Measurements from ENCODE around the gene LAMP2. TPM values are rescaled to one million over a fixed set of nuclear protein-coding genes. Genes with fewer than 3 reads are reported as not detected.

The LAMP2 gene
- total and polyA plus RNA-seq, 9 of the 15 experiments (the other 6 are each of a cell fraction or from before 2014, with no cell fraction given): 22.3 to 77.7 (median 48.6) TPM

DNA sequence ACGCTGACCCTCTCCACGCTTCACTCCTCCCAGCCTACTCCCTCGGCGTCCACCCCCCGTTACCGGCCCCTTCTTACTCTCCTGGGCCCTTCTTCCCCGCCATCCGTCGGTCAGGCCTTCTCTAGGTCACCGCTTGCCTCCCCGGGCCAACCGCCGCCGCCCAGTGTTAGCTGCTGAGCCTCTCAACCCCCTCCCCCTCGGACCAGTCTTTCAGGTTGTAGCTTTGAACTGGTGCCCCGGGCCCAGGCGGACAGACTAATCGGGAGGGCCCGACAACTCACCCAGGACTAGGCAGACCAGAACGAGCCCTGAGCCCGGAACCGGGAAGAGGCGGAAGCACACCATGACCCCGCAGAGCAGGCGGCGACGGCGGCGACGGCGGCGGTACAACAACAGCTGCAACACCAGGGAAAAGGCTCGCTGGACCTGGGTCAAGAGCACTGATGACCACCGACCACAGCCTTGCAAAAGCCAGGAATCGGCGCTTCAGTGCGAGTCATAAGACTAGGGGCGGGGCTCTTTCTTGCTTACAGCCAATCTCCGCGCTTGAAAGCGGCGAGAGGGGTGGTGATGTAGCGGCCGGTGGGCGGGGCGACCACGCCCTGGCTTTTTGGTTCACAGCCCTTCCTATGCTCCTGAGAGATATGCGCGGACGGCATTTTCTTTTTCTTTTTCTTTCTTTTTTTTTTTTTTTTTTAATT lies at the start of gene LAMP2 (continued):
- no peak for TF ChIP-seq BCL6 (CRISPR knock-in tag; IDR thresholded peaks at IDR 0.05)
- TF ChIP-seq C11orf30 (IDR thresholded peaks at IDR 0.05; ENCODE audit: low read depth): peak; percentile 39
- no peak for TF ChIP-seq KAT8 (IDR thresholded peaks at IDR 0.05; ENCODE audit: low read depth)
- TF ChIP-seq, protein P1, sequence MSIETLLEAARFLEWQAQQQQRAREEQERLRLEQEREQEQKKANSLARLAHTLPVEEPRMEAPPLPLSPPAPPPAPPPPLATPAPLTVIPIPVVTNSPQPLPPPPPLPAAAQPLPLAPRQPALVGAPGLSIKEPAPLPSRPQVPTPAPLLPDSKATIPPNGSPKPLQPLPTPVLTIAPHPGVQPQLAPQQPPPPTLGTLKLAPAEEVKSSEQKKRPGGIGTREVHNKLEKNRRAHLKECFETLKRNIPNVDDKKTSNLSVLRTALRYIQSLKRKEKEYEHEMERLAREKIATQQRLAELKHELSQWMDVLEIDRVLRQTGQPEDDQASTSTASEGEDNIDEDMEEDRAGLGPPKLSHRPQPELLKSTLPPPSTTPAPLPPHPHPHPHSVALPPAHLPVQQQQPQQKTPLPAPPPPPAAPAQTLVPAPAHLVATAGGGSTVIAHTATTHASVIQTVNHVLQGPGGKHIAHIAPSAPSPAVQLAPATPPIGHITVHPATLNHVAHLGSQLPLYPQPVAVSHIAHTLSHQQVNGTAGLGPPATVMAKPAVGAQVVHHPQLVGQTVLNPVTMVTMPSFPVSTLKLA (conservative IDR thresholded peaks at IDR 0.05): 0 out of 4 replicates have a peak, but pooled peaks of 1 of the 2 experiments have one; percentile 26
- TF ChIP-seq, protein P2, sequence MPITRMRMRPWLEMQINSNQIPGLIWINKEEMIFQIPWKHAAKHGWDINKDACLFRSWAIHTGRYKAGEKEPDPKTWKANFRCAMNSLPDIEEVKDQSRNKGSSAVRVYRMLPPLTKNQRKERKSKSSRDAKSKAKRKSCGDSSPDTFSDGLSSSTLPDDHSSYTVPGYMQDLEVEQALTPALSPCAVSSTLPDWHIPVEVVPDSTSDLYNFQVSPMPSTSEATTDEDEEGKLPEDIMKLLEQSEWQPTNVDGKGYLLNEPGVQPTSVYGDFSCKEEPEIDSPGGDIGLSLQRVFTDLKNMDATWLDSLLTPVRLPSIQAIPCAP (CRISPR knock-in tag; IDR thresholded peaks at IDR 0.05; ENCODE audit: borderline replicate concordance): no peak
- TF ChIP-seq, protein P3, sequence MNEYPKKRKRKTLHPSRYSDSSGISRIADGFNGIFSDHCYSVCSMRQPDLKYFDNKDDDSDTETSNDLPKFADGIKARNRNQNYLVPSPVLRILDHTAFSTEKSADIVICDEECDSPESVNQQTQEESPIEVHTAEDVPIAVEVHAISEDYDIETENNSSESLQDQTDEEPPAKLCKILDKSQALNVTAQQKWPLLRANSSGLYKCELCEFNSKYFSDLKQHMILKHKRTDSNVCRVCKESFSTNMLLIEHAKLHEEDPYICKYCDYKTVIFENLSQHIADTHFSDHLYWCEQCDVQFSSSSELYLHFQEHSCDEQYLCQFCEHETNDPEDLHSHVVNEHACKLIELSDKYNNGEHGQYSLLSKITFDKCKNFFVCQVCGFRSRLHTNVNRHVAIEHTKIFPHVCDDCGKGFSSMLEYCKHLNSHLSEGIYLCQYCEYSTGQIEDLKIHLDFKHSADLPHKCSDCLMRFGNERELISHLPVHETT (CRISPR knock-in tag; conservative IDR thresholded peaks at IDR 0.05 in 1 of 2, IDR thresholded peaks at IDR 0.05 in 1 of 2): 0 out of 4 replicates have a peak, but pooled peaks of 1 of the 2 experiments have one; percentile 20
- TF ChIP-seq SOX6 (IDR thresholded peaks at IDR 0.05): no peak
- TF ChIP-seq ZNF551 (CRISPR knock-in tag; IDR thresholded peaks at IDR 0.05): no peak
- TF ChIP-seq MXI1 (IDR thresholded peaks at IDR 0.05; ENCODE audit: low read depth, low read length): no peak
- TF ChIP-seq MYNN (IDR thresholded peaks at IDR 0.05): no peak
- no peak for TF ChIP-seq MYNN (CRISPR knock-in tag; IDR thresholded peaks at IDR 0.05)
- no peak for TF ChIP-seq ZNF282 (CRISPR knock-in tag; IDR thresholded peaks at IDR 0.05)
- peak; percentile 36; the same call in 1 of the 2 replicates for TF ChIP-seq PML (IDR thresholded peaks at IDR 0.05; ENCODE audit: low read length)
- TF ChIP-seq HMG20A (CRISPR knock-in tag; conservative IDR thresholded peaks at IDR 0.05): no peak
- no peak for TF ChIP-seq TFAM (CRISPR knock-in tag; conservative IDR thresholded peaks at IDR 0.05)
- TF ChIP-seq PCBP1 (IDR thresholded peaks at IDR 0.05; ENCODE audit: low read depth, low read length, poor library complexity, severe bottlenecking): no peak
- TF ChIP-seq RCOR1 (IDR thresholded peaks at IDR 0.05; ENCODE audit: borderline replicate concordance in 1 of 2, low read depth in 2 of 2, low read length in 2 of 2): no peak
- TF ChIP-seq ZNF408 (CRISPR knock-in tag; IDR thresholded peaks at IDR 0.05; ENCODE audit: low read depth): no peak
- no peak for TF ChIP-seq ZNF217 (CRISPR knock-in tag; IDR thresholded peaks at IDR 0.05)
- TF ChIP-seq NELFE (IDR thresholded peaks at IDR 0.05; ENCODE audit: insufficient read depth, insufficient read length): no peak
- no peak for TF ChIP-seq NR4A1 (CRISPR knock-in tag; IDR thresholded peaks at IDR 0.05)
- TF ChIP-seq NR4A1 (tag; IDR thresholded peaks at IDR 0.05): no peak
- TF ChIP-seq, protein P4, sequence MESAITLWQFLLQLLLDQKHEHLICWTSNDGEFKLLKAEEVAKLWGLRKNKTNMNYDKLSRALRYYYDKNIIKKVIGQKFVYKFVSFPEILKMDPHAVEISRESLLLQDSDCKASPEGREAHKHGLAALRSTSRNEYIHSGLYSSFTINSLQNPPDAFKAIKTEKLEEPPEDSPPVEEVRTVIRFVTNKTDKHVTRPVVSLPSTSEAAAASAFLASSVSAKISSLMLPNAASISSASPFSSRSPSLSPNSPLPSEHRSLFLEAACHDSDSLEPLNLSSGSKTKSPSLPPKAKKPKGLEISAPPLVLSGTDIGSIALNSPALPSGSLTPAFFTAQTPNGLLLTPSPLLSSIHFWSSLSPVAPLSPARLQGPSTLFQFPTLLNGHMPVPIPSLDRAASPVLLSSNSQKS (CRISPR knock-in tag; IDR thresholded peaks at IDR 0.05): no peak
- TF ChIP-seq MAZ (CRISPR knock-in tag; conservative IDR thresholded peaks at IDR 0.05 in 1 of 2, IDR thresholded peaks at IDR 0.05 in 1 of 2): 0 out of 4 replicates have a peak, but pooled peaks of 1 of the 2 experiments have one; percentile 24
- no peak for TF ChIP-seq TCF3 (CRISPR knock-in tag; IDR thresholded peaks at IDR 0.05)

Measured in K562 (cell line).